VCaP (cell line): ENCODE data around the gene SIM1.
A peak's percentile ranks its signal among the peaks of the same experiment; 100 is the strongest.

Source experiments
- H3K27ac ChIP-seq: fragments of 450-650 bp; 2 replicates; pipeline ENCODE4 v1.5.1; 2017
- CTCF ChIP-seq: fragments of 450-650 bp; conservative IDR thresholded peaks from 2 replicates; pipeline ENCODE4 v1.5.1; 2017; ENCODE audit warnings: mild to moderate bottlenecking, moderate library complexity

The SIM1 gene

GRCh38 chr6:100493206-100493888 is 28.6 kb upstream of the SIM1 start:
- peak overlapping the region; percentile 52 for H3K27ac ChIP-seq
- TF ChIP-seq CTCF = no peak

GRCh38 chr6:100491952-100492670 is 27.4 kb upstream of the SIM1 start:
- no peak for TF ChIP-seq CTCF
- H3K27ac ChIP-seq = no peak overlapping the region; the same call in 1 of the 2 replicates

GRCh38 chr6:100490065-100490464 is 25.3 kb upstream of the SIM1 start:
- TF ChIP-seq CTCF = no peak
- no peak overlapping the region for H3K27ac ChIP-seq

- no peak overlapping the region for H3K27ac ChIP-seq
- no peak for TF ChIP-seq CTCF
These were observed 23.5 kb upstream of the SIM1 start for GRCh38 chr6:100488244-100488643.

GRCh38 chr6:100487638-100488037 is 22.9 kb upstream of the SIM1 start:
- TF ChIP-seq CTCF = no peak
- H3K27ac ChIP-seq = no peak overlapping the region

GRCh38 chr6:100485268-100485667 is 20.5 kb upstream of the SIM1 start:
- no peak for TF ChIP-seq CTCF
- H3K27ac ChIP-seq = no peak overlapping the region

- TF ChIP-seq CTCF = no peak
- H3K27ac ChIP-seq = no peak overlapping the region
These were observed 19.8 kb upstream of the SIM1 start for GRCh38 chr6:100484474-100484873.
